MM.1S (cell line): Measurements from ENCODE around the gene RPS19BP1.

Source experiments
- DNase-seq: peaks from one replicate; pipeline ENCODE4 v3.0.0-alpha.2; 2015
- H2AFZ ChIP-seq: fragments of 300-600 bp; sonication (generic); 2 replicates; pipeline ENCODE4 v1.6.0; 2016; ENCODE audit warnings: antibody characterized with exemption, low read length
- H3F3A ChIP-seq: fragments of 300-600 bp; sonication (generic); 2 replicates; pipeline ENCODE4 v1.6.1; 2016; ENCODE audit warnings: mild to moderate bottlenecking, antibody characterized with exemption, low read length, moderate library complexity, mixed read lengths; ENCODE audit not compliant: insufficient read depth
- H3K27ac ChIP-seq: fragments of 300-600 bp; sonication (generic); 2 replicates; pipeline ENCODE4 v1.5.1; 2016; ENCODE audit warnings: mild to moderate bottlenecking, low read length
- H3K27me3 ChIP-seq: fragments of 300-600 bp; sonication (generic); replicated peaks from 2 replicates; pipeline ENCODE4 v1.6.0; 2016; ENCODE audit warnings: low read length; ENCODE audit not compliant: insufficient read depth
- H3K36me3 ChIP-seq: fragments of 300-600 bp; sonication (generic); replicated peaks from 2 replicates; pipeline ENCODE4 v1.6.1; 2016; ENCODE audit warnings: mild to moderate bottlenecking, low read length, mixed read lengths; ENCODE audit not compliant: insufficient read depth
- H3K4me1 ChIP-seq: fragments of 300-600 bp; sonication (generic); 2 replicates; pipeline ENCODE4 v1.6.1; 2016; ENCODE audit warnings: low read length, mixed read lengths
- H3K4me2 ChIP-seq: fragments of 300-600 bp; sonication (generic); 2 replicates; pipeline ENCODE4 v1.6.0; 2016; ENCODE audit warnings: low read depth, low read length
- H3K4me3 ChIP-seq: fragments of 300-600 bp; sonication (generic); 2 replicates; pipeline ENCODE4 v1.5.1; 2016; ENCODE audit warnings: low read length, mixed read lengths
- H3K79me2 ChIP-seq: fragments of 300-600 bp; sonication (generic); 2 replicates; pipeline ENCODE4 v1.6.1; 2016; ENCODE audit warnings: mixed run types, low read length, mixed read lengths
- H3K9ac ChIP-seq: fragments of 300-600 bp; sonication (generic); 2 replicates; pipeline ENCODE4 v1.6.1; 2016; ENCODE audit warnings: low read length, mixed read lengths
- H3K9me2 ChIP-seq: fragments of 300-600 bp; sonication (generic); replicated peaks from 2 replicates; pipeline ENCODE4 v1.6.1; 2016; ENCODE audit warnings: mild to moderate bottlenecking, low read length, mixed read lengths; ENCODE audit not compliant: insufficient read depth
- H3K9me3 ChIP-seq: fragments of 300-600 bp; sonication (generic); replicated peaks from 2 replicates; pipeline ENCODE4 v1.6.1; 2016; ENCODE audit warnings: mild to moderate bottlenecking, low read length, mixed read lengths; ENCODE audit not compliant: insufficient read depth
- H4K20me1 ChIP-seq: fragments of 300-600 bp; sonication (generic); 2 replicates; pipeline ENCODE4 v1.6.1; 2016; ENCODE audit warnings: mild to moderate bottlenecking, low read length, moderate library complexity, mixed read lengths; ENCODE audit not compliant: insufficient read depth
- CTCF ChIP-seq: fragments of 300-600 bp; sonication (generic); IDR thresholded peaks from 2 replicates; pipeline ENCODE4 v1.5.1; 2016; ENCODE audit warnings: antibody characterized with exemption, low read length, mixed read lengths
- EZH2 ChIP-seq: fragments of 300-600 bp; sonication (generic); optimal IDR thresholded peaks from 2 replicates; pipeline ENCODE3; 2017; ENCODE audit warnings: low read depth, mild to moderate bottlenecking, antibody characterized with exemption, low read length, mixed read lengths
- EZH2phosphoT487 ChIP-seq: fragments of 300-600 bp; sonication (generic); IDR thresholded peaks from 2 replicates; pipeline ENCODE4 v1.6.1; 2018; ENCODE audit warnings: antibody characterized with exemption, low read length

Gene RPS19BP1, protein sequence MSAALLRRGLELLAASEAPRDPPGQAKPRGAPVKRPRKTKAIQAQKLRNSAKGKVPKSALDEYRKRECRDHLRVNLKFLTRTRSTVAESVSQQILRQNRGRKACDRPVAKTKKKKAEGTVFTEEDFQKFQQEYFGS

GRCh38 chr22:39532215-39533073 is at the start of gene RPS19BP1:
Gene RPS19BP1 (minus strand): TSS chr22:39532748. CDS start chr22:39532738, 10 bp downstream.
- peak within 1 kb of the TSS; percentile 93 for H3K4me3 ChIP-seq
- no peaks in the 10 kb centered on the region for H3K9me2 ChIP-seq
- no peaks in the 10 kb centered on the region for H4K20me1 ChIP-seq
- peak within 1 kb of the TSS; percentile 69 for H2AFZ ChIP-seq
- DNase-seq = peak; percentile 100
- H3F3A ChIP-seq = peaks cover 37% of the 10 kb centered on the region
- TF ChIP-seq CTCF (no peak), EZH2phosphoT487 (no peak), EZH2 (no peak)
- peak within 1 kb of the TSS; percentile 96 for H3K9ac ChIP-seq
- H3K4me1 ChIP-seq = peaks cover 37% of the 10 kb centered on the region
- H3K9me3 ChIP-seq = no peaks in the 10 kb centered on the region
- H3K27me3 ChIP-seq = no peaks in the 10 kb centered on the region
- H3K27ac ChIP-seq = peak within 1 kb of the TSS; percentile 60; the same call in 1 of the 2 replicates
- H3K4me2 ChIP-seq = peak within 1 kb of the TSS; percentile 77
- H3K36me3 ChIP-seq = no peaks in the 10 kb centered on the region
- peaks cover 40% of the 10 kb centered on the region for H3K79me2 ChIP-seq

- H4K20me1 ChIP-seq = no peaks in the 10 kb centered on the region
- no peak overlapping the region for H3K27ac ChIP-seq
- no peaks in the 10 kb centered on the region for H3F3A ChIP-seq
- H3K9me2 ChIP-seq = no peaks in the 10 kb centered on the region
- H3K79me2 ChIP-seq = no peaks in the 10 kb centered on the region
- no peak for TF ChIP-seq EZH2
- no peak overlapping the region for H3K4me3 ChIP-seq
- no peaks in the 10 kb centered on the region for H3K9me3 ChIP-seq
- no peaks in the 10 kb centered on the region for H3K4me1 ChIP-seq
- H3K9ac ChIP-seq = no peak overlapping the region
- no peaks in the 10 kb centered on the region for H3K36me3 ChIP-seq
- peaks cover 73% of the 10 kb centered on the region for H3K27me3 ChIP-seq
- H3K4me2 ChIP-seq = no peak overlapping the region
- H2AFZ ChIP-seq = no peak overlapping the region
- DNase-seq = no peak
These were observed 48.8 kb upstream of the RPS19BP1 start for GRCh38 chr22:39581303-39581702.

GRCh38 chr22:39580795-39581194 is 48.2 kb upstream of the RPS19BP1 start:
- Histone ChIP-seq H3K9me2 (no peaks in the 10 kb centered on the region), H3K9ac (no peak overlapping the region), H3K4me3 (no peak overlapping the region), H3F3A (no peaks in the 10 kb centered on the region), H4K20me1 (no peaks in the 10 kb centered on the region), H3K9me3 (no peaks in the 10 kb centered on the region), H3K36me3 (no peaks in the 10 kb centered on the region), H3K4me1 (no peaks in the 10 kb centered on the region), H3K27ac (no peak overlapping the region), H3K27me3 (peaks cover 78% of the 10 kb centered on the region), H2AFZ (no peak overlapping the region), H3K79me2 (no peaks in the 10 kb centered on the region), H3K4me2 (no peak overlapping the region)
- TF ChIP-seq EZH2phosphoT487 (no peak), CTCF (no peak), EZH2 (no peak)
- DNase-seq = no peak

DNA sequence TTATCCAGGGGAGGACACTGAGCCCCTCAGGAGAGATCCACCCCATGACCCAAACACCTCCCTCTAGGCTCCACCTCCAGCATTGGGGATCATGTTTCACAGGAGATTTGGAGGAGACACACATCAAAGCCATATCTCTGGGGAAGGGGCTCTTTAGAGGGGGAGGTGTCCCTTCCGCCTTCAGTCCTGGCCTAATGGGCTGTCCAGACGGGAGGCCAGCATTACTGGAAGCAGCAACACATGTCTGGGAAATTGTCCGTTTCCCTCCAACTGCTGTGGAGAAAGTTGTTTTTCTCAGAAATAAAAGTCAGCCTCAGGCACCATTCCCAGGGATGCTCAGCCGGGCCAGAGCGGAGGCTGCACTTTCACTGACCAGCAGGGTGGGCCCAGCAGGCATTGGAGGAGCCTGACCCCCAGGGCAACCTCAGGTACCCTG is 47.5 kb upstream of the RPS19BP1 start:
- TF ChIP-seq CTCF (no peak), EZH2phosphoT487 (no peak), EZH2 (no peak)
- no peak overlapping the region for H2AFZ ChIP-seq
- no peak overlapping the region for H3K27ac ChIP-seq
- H3K36me3 ChIP-seq = no peaks in the 10 kb centered on the region
- no peaks in the 10 kb centered on the region for H3K9me3 ChIP-seq
- no peaks in the 10 kb centered on the region for H3K79me2 ChIP-seq
- no peak for DNase-seq
- no peaks in the 10 kb centered on the region for H3F3A ChIP-seq
- no peak overlapping the region for H3K9ac ChIP-seq
- no peak overlapping the region for H3K4me3 ChIP-seq
- peaks cover 85% of the 10 kb centered on the region for H3K27me3 ChIP-seq
- no peaks in the 10 kb centered on the region for H3K4me1 ChIP-seq
- H4K20me1 ChIP-seq = no peaks in the 10 kb centered on the region
- no peaks in the 10 kb centered on the region for H3K9me2 ChIP-seq
- H3K4me2 ChIP-seq = no peak overlapping the region
